C4-2B (cell line): ENCODE measurements around the gene PEX19.

Experiments used
- H3K27ac ChIP-seq: fragments of 450-650 bp; 2 replicates; pipeline ENCODE4 v1.5.1; 2017
- CTCF ChIP-seq: fragments of 450-650 bp; conservative IDR thresholded peaks from 2 replicates; pipeline ENCODE4 v1.5.1; 2017; ENCODE audit warnings: mild to moderate bottlenecking
- ZFX ChIP-seq: fragments of 450-650 bp; IDR thresholded peaks from 2 replicates; pipeline ENCODE4 v1.6.1; 2017

Gene PEX19

GRCh38 chr1:160237558-160237957 lies 47.4 kb downstream of the PEX19 start:
- TF ChIP-seq ZFX, result no peak
- TF ChIP-seq CTCF, result no peak

DNA sequence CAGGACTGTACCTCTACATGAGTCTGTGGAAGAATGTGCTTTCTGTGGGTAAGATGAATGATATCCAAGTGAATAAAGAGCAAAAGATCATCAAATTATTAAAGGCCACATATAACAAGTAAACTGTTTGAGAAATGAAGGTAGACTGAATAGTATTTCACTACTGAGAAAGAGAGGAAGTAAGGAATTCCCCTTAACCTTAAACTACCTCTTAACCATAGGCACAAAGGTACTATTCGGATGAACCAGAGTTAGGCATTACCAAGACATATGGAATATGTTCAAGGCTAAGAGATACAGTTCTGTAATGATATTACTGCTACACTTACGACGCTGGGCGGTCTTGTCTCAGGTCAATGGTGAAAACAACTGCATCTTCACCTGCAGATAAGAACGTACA lies 48.1 kb downstream of the PEX19 start:
- TF ChIP-seq CTCF, result no peak
- TF ChIP-seq ZFX, result no peak
- no peak overlapping the region for H3K27ac ChIP-seq

More at GRCh38 chr1:160237558-160237957, 47.4 kb downstream of the PEX19 start:
- H3K27ac ChIP-seq, result no peak overlapping the region

- TF ChIP-seq CTCF, result no peak
- TF ChIP-seq ZFX, result no peak
- no peak overlapping the region for H3K27ac ChIP-seq
These were observed 52.0 kb downstream of the PEX19 start for GRCh38 chr1:160232911-160233310.

- TF ChIP-seq ZFX (no peak), CTCF (no peak)
- H3K27ac ChIP-seq, result no peak overlapping the region
These were observed 56.5 kb downstream of the PEX19 start for GRCh38 chr1:160228431-160228830.

- TF ChIP-seq CTCF (no peak), ZFX (no peak)
- H3K27ac ChIP-seq, result no peak overlapping the region
These were observed 57.4 kb downstream of the PEX19 start for GRCh38 chr1:160227561-160227960.

GRCh38 chr1:160227034-160227433 lies 57.9 kb downstream of the PEX19 start:
- TF ChIP-seq ZFX, result no peak
- TF ChIP-seq CTCF, result no peak

More at GRCh38 chr1:160227034-160227433, 57.9 kb downstream of the PEX19 start:
- no peak overlapping the region for H3K27ac ChIP-seq
